Temporal lobe (tissue), 1 donor: Measurements from ENCODE around the gene DCST1. TPM values are rescaled to one million over a fixed set of nuclear protein-coding genes. Genes with fewer than 3 reads are reported as not detected.

Source experiments
- total RNA-seq: library from RNA; depleted of rRNA; stranded (reverse); fragments of >200 nt; gene quantifications from one replicate; pipeline ENCODE4 v1.2.3, GENCODE V29; 2014

Gene DCST1
- total RNA-seq, 1 donor from 2014 or later = 0.25 TPM

Other genes starting within 250 kb of the DCST1 start
- 4.9 TPM for gene KCNN3, start 163.5 kb upstream of the DCST1 start, total RNA-seq
- 13.5 TPM for gene PMVK, start 97.1 kb upstream of the DCST1 start, total RNA-seq
- gene PBXIP1, start 77.7 kb upstream of the DCST1 start, total RNA-seq = 17.2 TPM
- gene PYGO2, start 72.0 kb upstream of the DCST1 start, total RNA-seq = 10.1 TPM
- gene SHC1, start 63.1 kb upstream of the DCST1 start, total RNA-seq = 7.4 TPM
- 11.8 TPM for gene CKS1B, start 59.1 kb upstream of the DCST1 start, total RNA-seq
- 9.8 TPM for gene FLAD1, start 50.5 kb upstream of the DCST1 start, total RNA-seq
- gene LENEP, start 40.2 kb upstream of the DCST1 start, total RNA-seq = not detected
- 1.5 TPM for gene ZBTB7B, start 31.0 kb upstream of the DCST1 start, total RNA-seq
- not detected for gene DCST2, start within 50 bp of the DCST1 start, total RNA-seq
- 11.1 TPM for gene ADAM15, start 17.5 kb downstream of the DCST1 start, total RNA-seq
- 0.74 TPM for gene EFNA4, start 29.9 kb downstream of the DCST1 start, total RNA-seq
- gene EFNA3, start 45.0 kb downstream of the DCST1 start, total RNA-seq = 10.6 TPM
- 2.7 TPM for gene EFNA1, start 94.1 kb downstream of the DCST1 start, total RNA-seq
- gene SLC50A1, start 102.0 kb downstream of the DCST1 start, total RNA-seq = 5.2 TPM
- 14.3 TPM for gene DPM3, start 106.7 kb downstream of the DCST1 start, total RNA-seq
- gene KRTCAP2, start 139.5 kb downstream of the DCST1 start, total RNA-seq = 21.4 TPM
- gene TRIM46, start 140.0 kb downstream of the DCST1 start, total RNA-seq = 18.9 TPM
- gene THBS3, start 174.1 kb downstream of the DCST1 start, total RNA-seq = 4.7 TPM
- gene MTX1, start 174.9 kb downstream of the DCST1 start, total RNA-seq = 14.0 TPM
- 4.4 TPM for gene ENTREP3, start 221.7 kb downstream of the DCST1 start, total RNA-seq
- gene SCAMP3, start 228.5 kb downstream of the DCST1 start, total RNA-seq = 18.9 TPM
- gene CLK2, start 239.7 kb downstream of the DCST1 start, total RNA-seq = 15.0 TPM
- gene HCN3, start 243.6 kb downstream of the DCST1 start, total RNA-seq = 15.0 TPM